Trophoblast cell (in vitro differentiated cells and primary cell): ENCODE measurements around the gene SH3BGRL.

Experiments
- DNase-seq, 2 donors: peaks; one replicate each; pipeline ENCODE4 v3.0.0-alpha.2; 2016
- H2AFZ ChIP-seq: 2 replicates; pipeline ENCODE4 v1.6.1; 2013; ENCODE audit warnings: low read length, moderate library complexity, mild to moderate bottlenecking; ENCODE audit not compliant: insufficient read depth, poor library complexity
- H2AK5ac ChIP-seq: 2 replicates; pipeline ENCODE4 v1.6.1; 2013; ENCODE audit warnings: mild to moderate bottlenecking, low read length
- H2BK120ac ChIP-seq: 2 replicates; pipeline ENCODE4 v1.6.1; 2013; ENCODE audit warnings: low read length, mild to moderate bottlenecking, moderate library complexity; ENCODE audit not compliant: insufficient read depth, poor library complexity
- H2BK12ac ChIP-seq: 2 replicates; pipeline ENCODE4 v1.6.1; 2013; ENCODE audit warnings: mild to moderate bottlenecking, low read length, moderate library complexity
- H2BK5ac ChIP-seq: 2 replicates; pipeline ENCODE4 v1.6.1; 2013; ENCODE audit warnings: low read length, low read depth, moderate library complexity, mild to moderate bottlenecking; ENCODE audit not compliant: poor library complexity
- H3K14ac ChIP-seq: 2 replicates; pipeline ENCODE4 v1.6.1; 2013; ENCODE audit warnings: mild to moderate bottlenecking, low read length
- H3K18ac ChIP-seq: 2 replicates; pipeline ENCODE4 v1.6.1; 2013; ENCODE audit warnings: mild to moderate bottlenecking, low read length
- H3K23ac ChIP-seq: 2 replicates; pipeline ENCODE4 v1.6.1; 2013; ENCODE audit warnings: low read length
- H3K27ac ChIP-seq: 2 replicates; pipeline ENCODE4 v1.5.1; 2013; ENCODE audit warnings: low read depth, mild to moderate bottlenecking, inconsistent platforms, low read length, moderate library complexity
- H3K27me3 ChIP-seq: 2 replicates; pipeline ENCODE4 v1.6.1; 2013; ENCODE audit warnings: inconsistent platforms, mild to moderate bottlenecking, low read length, moderate library complexity; ENCODE audit not compliant: insufficient read depth
- H3K36me3 ChIP-seq, 2 experiments: 1 replicate in 1 of 2; 2 replicates in 1 of 2; pipeline ENCODE4 v1.6.1; 2013; ENCODE audit warnings: low read length in 2 of 2, mild to moderate bottlenecking in 2 of 2, moderate library complexity in 1 of 2; ENCODE audit not compliant: insufficient read depth in 2 of 2, control insufficient read depth in 1 of 2
- H3K4ac ChIP-seq: 2 replicates; pipeline ENCODE4 v1.6.1; 2013; ENCODE audit warnings: low read depth, mild to moderate bottlenecking, low read length, moderate library complexity
- H3K4me1 ChIP-seq, 2 experiments: 1 replicate in 1 of 2; 2 replicates in 1 of 2; pipeline ENCODE4 v1.6.1; 2013; ENCODE audit warnings: low read length in 2 of 2, mild to moderate bottlenecking in 2 of 2, moderate library complexity in 1 of 2; ENCODE audit not compliant: insufficient read depth in 2 of 2, control insufficient read depth in 1 of 2
- H3K4me2 ChIP-seq: 2 replicates; pipeline ENCODE4 v1.6.1; 2013; ENCODE audit warnings: inconsistent platforms, mild to moderate bottlenecking, low read length, moderate library complexity
- H3K4me3 ChIP-seq: 2 replicates; pipeline ENCODE4 v1.5.1; 2013; ENCODE audit warnings: mild to moderate bottlenecking, low read depth, low read length, inconsistent platforms
- H3K79me1 ChIP-seq: one replicate; pipeline ENCODE4 v1.6.1; 2013; ENCODE audit warnings: low read length
- H3K79me2 ChIP-seq: 2 replicates; pipeline ENCODE4 v1.6.1; 2013; ENCODE audit warnings: low read length, mild to moderate bottlenecking; ENCODE audit not compliant: control insufficient read depth, insufficient read depth, poor library complexity
- H3K9ac ChIP-seq: 2 replicates; pipeline ENCODE4 v1.6.1; 2013; ENCODE audit warnings: mild to moderate bottlenecking, low read length
- H3K9me3 ChIP-seq: 2 replicates; pipeline ENCODE4 v1.6.1; 2013; ENCODE audit warnings: low read depth, mild to moderate bottlenecking, control low read depth, inconsistent platforms, low read length; ENCODE audit not compliant: insufficient read depth
- H4K12ac ChIP-seq: 2 replicates; pipeline ENCODE4 v1.6.1; 2013; ENCODE audit warnings: low read depth, mild to moderate bottlenecking, low read length, moderate library complexity
- H4K8ac ChIP-seq: 2 replicates; pipeline ENCODE4 v1.6.1; 2013; ENCODE audit warnings: low read depth, mild to moderate bottlenecking, low read length, moderate library complexity
- H4K91ac ChIP-seq: one replicate; pipeline ENCODE4 v1.6.1; 2013; ENCODE audit warnings: low read depth, mild to moderate bottlenecking, low read length, moderate library complexity
- WGBS: extraction: QIAGEN DNeasy Blood & Tissue Kit; methylation state at CpG from one replicate; pipeline ENCODE4 v1.1.7; 2013; ENCODE audit warnings: missing lambda C conversion rate; ENCODE audit not compliant: insufficient read length, insufficient coverage; ENCODE audit errors: extremely low coverage; 5-methylcytosine and 5-hydroxymethylcytosine counted together

The SH3BGRL gene

DNA sequence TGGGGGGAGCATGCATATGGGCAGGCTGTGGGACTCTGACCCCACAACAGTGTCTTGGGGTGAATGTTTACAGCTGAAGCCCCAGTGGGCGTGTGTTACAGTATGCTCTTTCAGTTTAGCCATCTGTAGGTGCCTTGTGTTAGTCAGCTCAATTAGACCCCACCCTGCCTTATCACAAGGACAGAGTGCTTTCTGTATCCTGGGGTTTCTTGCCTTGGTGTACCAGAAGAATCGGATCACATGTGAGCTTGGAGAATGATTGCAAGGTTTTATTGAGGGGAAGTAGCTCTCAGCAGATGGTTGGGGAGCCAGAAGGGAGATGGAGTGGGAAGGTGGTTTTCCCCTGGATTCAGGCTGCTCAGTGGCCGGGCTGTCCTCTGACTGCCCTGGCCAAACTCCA, 27.3 kb downstream of the SH3BGRL start:
- Histone ChIP-seq H3K4me3 (no peak overlapping the region), H2BK120ac (no peak overlapping the region), H3K18ac (no peak overlapping the region), H3K79me1 (no peaks in the 10 kb centered on the region), H3K4ac (no peak overlapping the region), H4K12ac (no peak overlapping the region), H3K36me3 (no peaks in the 10 kb centered on the region), H3K27ac (no peak overlapping the region), H3K4me1 (no peaks in the 10 kb centered on the region), H3K27me3 (no peaks in the 10 kb centered on the region), H2BK5ac (no peak overlapping the region), H3K9ac (no peak overlapping the region), H2AK5ac (no peak overlapping the region), H4K91ac (no peak overlapping the region), H2BK12ac (no peak overlapping the region), H4K8ac (no peak overlapping the region), H3K9me3 (no peaks in the 10 kb centered on the region), H2AFZ (no peak overlapping the region), H3K23ac (no peak overlapping the region), H3K14ac (no peak overlapping the region), H3K79me2 (no peaks in the 10 kb centered on the region), H3K4me2 (no peak overlapping the region)
- no peak for DNase-seq
- no CpG with 5 or more reads among the region's 3 CpGs for WGBS

GRCh38 chrX:81229901-81230300, 28.0 kb downstream of the SH3BGRL start:
- Histone ChIP-seq H4K91ac (no peak overlapping the region), H3K27ac (no peak overlapping the region), H3K23ac (no peak overlapping the region), H2BK120ac (no peak overlapping the region), H3K79me2 (no peaks in the 10 kb centered on the region), H3K14ac (no peak overlapping the region), H4K8ac (no peak overlapping the region), H2BK12ac (no peak overlapping the region), H3K27me3 (no peaks in the 10 kb centered on the region), H3K79me1 (no peaks in the 10 kb centered on the region), H3K18ac (no peak overlapping the region), H4K12ac (no peak overlapping the region), H3K4ac (no peak overlapping the region), H3K4me2 (no peak overlapping the region), H3K4me1 (no peaks in the 10 kb centered on the region), H3K9me3 (no peaks in the 10 kb centered on the region), H3K4me3 (no peak overlapping the region), H3K36me3 (no peaks in the 10 kb centered on the region), H3K9ac (no peak overlapping the region), H2AK5ac (no peak overlapping the region), H2AFZ (no peak overlapping the region), H2BK5ac (no peak overlapping the region)
- no CpG with 5 or more reads among the region's 2 CpGs for WGBS
- no peak for DNase-seq

GRCh38 chrX:81231476-81231875, 29.6 kb downstream of the SH3BGRL start:
- Histone ChIP-seq H3K36me3 (no peaks in the 10 kb centered on the region), H3K79me2 (no peaks in the 10 kb centered on the region), H2BK5ac (no peak overlapping the region), H3K9ac (no peak overlapping the region), H3K27ac (no peak overlapping the region), H2BK120ac (no peak overlapping the region), H3K79me1 (no peaks in the 10 kb centered on the region), H4K91ac (no peak overlapping the region), H3K18ac (no peak overlapping the region), H3K4me2 (no peak overlapping the region), H3K27me3 (no peaks in the 10 kb centered on the region), H3K4ac (no peak overlapping the region), H3K4me3 (no peak overlapping the region), H3K14ac (no peak overlapping the region), H4K8ac (no peak overlapping the region), H3K4me1 (no peaks in the 10 kb centered on the region), H4K12ac (no peak overlapping the region), H2AK5ac (no peak overlapping the region), H2BK12ac (no peak overlapping the region), H2AFZ (no peak overlapping the region), H3K23ac (no peak overlapping the region), H3K9me3 (no peaks in the 10 kb centered on the region)
- WGBS, result no CpG with 5 or more reads among the region's 1 CpG
- DNase-seq, result no peak

- H3K14ac ChIP-seq, result no peak overlapping the region
These were observed 30.3 kb downstream of the SH3BGRL start for GRCh38 chrX:81232218-81232617.

More at GRCh38 chrX:81232218-81232617, 30.3 kb downstream of the SH3BGRL start:
- Histone ChIP-seq H3K4me3 (no peak overlapping the region), H3K18ac (no peak overlapping the region), H3K9me3 (no peaks in the 10 kb centered on the region), H2BK120ac (no peak overlapping the region), H3K4me2 (no peak overlapping the region), H3K27ac (no peak overlapping the region), H4K12ac (no peak overlapping the region), H2BK5ac (no peak overlapping the region), H3K4me1 (no peaks in the 10 kb centered on the region), H2BK12ac (no peak overlapping the region), H3K79me1 (no peaks in the 10 kb centered on the region), H2AFZ (no peak overlapping the region), H3K36me3 (no peaks in the 10 kb centered on the region), H2AK5ac (no peak overlapping the region), H3K27me3 (no peaks in the 10 kb centered on the region), H3K9ac (no peak overlapping the region), H4K91ac (no peak overlapping the region), H3K79me2 (no peaks in the 10 kb centered on the region), H4K8ac (no peak overlapping the region), H3K4ac (no peak overlapping the region), H3K23ac (no peak overlapping the region)
- DNase-seq, result no peak
- no CpG with 5 or more reads among the region's 1 CpG for WGBS
